SKM-1 treated with dmso at 0.1 percent for 144 hours (cell line): ENCODE measurements around the gene LRRC8C.
"Not testable (repeated sequence)": the region's sequence is repeated elsewhere in the genome, so short reads cannot be mapped to it uniquely, and the experiment has no call there.

Source experiments
- DNase-seq: peaks from one replicate; lab custom pipeline; 2025; ENCODE audit not compliant: unreplicated experiment; lab: John Stamatoyannopoulos, UW

The LRRC8C gene

DNA sequence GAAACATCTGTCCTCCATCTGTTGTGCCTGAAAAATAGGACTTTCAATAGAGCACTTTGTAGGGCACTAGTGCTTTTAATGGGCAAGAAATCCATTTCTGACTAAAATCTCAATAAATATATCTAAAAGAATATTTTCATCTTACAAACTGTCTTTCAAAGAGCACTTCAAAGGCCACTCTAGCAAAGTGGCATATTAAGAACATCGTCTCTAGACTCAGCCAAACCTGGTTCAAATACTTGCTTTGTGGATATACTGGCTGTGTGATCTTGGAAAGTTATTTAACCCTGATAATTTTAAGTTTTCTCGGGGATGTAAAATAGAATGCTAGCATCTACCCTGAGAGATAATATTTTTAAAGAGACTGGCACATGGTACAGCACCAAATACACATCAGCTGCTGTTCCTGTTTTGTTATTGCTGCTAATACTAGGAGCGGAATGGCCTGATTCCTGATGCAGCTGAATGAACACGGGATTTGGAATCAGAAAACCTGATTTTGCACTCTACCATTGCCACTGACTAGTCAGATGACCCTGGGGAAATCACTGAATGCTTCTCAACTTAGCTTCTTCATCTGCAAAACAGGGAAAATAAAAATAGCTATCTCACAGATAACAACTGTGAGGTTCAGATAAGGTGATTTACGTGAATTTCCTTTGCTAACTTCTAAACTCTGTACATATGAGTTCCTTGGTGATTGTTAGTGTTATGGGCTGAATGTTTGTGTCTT, 25.2 kb upstream of the LRRC8C start:
- DNase-seq: no peak

DNA sequence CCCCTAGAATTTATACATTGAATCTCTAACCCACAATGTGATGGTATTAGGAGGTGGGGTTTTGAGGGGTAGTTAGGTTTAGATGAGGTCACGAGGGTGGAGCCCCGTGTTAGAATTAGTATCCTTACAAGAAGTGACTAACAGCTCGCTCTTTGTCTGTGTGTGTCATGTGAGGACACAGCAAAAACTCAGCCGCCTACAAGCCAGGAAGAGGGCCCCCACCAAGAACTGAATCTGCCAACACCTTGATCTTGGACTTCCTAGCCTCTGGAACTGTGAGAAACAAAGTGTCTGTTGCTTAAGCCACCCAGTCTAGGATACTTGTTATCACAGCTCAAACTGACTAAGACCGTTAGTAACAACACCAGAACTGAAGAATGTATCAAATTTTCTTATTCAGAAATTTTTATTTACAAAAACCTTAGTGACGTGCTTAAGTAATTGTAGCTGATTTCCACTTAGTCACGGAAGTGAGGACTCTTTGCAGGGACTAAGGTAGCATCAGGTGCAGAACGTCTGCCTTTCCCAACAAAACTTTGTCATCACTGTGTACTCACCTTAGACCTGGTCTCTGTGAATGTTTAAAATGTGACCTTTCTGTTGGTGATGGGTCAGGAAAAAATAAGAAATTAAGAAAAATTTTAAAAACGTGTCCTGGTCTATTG, 24.5 kb upstream of the LRRC8C start:
- DNase-seq: no peak

DNA sequence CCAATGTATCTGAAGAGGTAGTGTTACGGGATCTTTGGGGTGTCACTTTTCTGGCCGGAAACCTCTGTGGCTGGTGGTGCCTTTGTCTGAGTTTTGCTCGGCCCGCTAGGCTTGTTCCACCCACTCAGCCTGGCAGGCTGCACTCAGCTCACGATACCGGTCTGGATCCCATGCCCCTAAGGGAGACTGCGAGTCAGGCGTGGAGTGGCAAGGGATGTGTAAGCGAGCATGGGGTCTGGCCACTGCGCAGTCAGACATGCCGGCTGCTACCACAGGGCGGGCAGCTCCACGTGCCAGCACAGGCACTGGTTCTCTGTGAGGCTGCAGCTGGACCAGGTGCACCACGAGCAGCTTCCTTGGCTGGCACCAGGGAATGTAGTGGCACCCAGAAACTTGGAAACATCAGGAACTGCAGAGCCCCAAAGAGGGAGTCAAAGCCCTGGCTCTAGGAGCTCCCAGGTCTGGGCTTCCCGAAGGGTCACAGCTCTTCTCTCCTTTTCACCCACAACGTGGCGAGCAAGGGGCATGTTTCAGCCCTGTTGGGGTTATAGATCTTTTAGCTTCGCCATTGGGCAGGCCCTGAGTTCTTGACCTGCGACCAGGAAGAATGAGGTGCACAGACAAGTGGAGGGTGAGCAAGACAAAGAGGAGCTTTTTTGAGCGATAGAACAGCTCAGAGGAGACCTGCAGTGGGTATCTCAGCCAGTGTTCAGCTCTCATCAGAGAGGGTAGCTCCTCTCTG, 23.8 kb upstream of the LRRC8C start:
- no peak for DNase-seq

DNA sequence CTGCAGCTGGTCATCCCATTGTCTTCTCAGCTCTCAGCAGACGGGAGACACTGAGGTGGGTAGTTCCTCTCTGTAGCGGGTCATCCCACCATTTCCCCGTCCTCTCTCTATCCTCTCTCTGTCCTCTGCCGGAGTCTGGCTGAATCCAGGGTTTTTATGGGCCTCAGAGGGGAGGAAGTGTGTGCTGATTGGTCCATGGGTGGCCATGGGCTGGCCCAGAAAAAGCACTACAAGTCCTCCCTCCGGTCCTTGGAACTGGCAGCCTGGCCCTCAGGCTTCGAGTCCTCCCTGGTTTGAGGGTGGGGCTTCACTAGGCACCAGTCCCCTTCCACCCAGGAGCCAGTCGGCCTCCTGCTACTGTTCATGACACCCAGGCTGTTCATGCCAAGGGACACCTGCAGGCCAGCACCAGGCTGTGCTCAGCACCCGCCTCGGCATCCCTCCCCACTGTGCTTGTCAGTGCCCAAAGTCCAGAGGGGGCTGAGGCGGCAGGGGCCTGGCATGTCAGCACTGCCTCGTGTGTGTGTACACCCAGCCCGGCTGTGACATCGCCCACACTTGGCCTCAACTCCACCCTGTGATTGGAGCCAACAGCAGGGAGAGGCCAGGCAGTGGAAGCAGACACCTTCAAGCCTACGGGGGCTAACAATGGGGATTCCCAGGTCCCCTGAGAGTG, 23.0 kb upstream of the LRRC8C start:
- DNase-seq: no peak

DNA sequence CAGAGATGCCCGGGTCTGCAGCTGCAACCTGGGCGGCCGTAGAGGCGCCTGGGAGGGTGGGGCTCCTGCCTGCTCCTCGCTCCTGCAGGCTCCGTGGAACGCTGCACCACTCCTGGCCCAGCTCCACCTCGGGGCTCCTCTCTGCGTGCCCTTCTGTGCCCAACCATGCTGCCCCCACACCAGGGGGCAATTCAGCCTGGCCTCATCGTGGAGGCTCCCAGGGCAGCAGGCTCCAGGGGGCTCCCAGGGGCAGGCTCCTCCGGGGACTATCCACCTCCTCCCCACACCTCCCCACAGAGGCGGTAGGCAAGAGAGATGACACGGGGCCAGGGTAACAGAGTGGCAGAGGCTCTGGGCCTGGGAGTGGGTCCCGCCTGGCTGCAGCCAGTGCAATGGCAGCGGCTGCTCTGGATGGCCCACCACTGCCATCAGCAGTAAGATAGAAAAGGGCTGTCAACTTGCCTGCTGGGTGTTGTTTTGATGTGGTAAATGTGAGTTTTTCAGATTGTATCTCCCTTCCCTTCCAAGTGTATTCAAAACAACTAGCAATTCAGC, 22.4 kb upstream of the LRRC8C start:
- DNase-seq: no peak

DNA sequence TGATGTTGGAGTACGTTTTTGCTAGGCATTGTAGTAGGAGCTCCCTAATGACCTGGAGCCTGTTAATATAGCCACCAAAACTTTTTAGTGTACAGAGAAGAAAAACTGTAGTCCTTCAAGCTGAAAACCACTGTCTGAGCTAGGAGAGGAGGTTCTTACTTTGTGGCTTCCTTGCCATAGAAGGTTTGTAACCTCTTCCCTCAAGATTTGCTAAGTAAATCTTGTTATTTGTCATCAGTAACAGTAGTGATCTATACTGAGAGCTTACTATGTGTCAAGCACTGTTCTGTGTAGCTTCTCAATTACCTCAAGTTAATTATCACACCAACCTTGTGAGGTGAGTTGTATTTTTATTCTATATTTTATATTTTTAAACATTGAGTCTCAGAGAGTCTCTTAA, 21.2 kb upstream of the LRRC8C start:
- no peak for DNase-seq

DNA sequence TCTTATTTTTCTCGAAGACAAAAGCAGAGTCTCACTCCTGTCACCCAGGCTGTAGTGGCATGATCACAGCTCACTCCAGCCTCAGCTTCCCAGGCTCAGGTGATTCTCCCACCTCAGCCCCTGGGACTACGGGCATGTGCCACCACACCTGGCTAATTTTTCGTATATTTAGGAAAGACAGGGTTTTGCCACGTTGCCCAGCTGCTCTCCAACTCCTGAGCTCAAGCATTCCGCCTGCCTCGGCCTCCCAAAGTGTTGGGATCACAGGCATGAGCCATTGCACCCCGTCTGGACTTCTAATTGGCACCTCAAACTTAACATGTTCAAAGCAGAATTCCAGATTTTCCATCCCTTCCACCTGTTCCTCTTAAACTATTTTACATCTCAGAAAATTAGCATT, 19.0 kb upstream of the LRRC8C start:
- DNase-seq: no peak

DNA sequence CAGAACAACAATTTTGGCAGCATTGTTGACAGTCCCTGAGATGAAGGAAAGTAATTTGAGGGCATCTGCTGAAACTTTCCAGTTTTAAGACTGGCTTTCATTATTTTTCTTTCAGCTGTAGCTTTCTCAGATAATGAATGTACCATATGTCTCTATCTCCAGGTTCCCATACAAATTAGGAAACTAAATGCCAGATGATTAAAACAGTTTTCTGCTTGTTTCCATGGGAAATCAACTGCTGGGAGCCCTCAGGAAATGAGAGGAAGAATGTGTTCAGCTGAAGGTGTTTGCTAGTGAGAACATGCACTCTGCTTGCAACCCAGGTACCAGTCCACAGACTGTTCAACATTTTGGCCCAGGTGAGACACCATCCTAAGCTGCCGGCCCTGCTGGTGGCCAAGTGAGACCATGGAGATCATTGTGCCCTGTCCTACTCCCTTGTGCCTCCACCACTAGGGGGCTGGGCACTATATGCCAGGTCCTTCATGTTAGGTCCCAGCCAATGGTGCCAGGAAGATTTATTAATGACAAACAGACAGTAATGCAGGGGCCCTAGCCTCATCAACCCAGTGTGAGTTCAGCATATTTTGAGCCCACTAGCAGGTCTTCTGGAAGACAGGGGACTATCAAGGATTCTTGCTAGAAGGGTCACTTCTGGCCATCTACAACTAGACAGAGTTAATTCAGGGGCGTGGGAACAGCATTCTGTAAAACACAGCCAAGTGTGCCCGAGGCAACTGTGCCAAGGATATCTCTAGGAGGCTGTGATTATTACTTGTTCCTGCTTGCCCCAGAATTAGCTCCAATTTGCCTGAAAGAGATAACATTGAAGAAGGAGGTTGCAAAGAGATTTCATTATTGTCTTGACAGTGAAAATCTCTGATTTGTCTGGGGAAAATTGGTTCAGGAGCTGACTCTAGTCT, 17.0 kb upstream of the LRRC8C start:
- no peak for DNase-seq

DNA sequence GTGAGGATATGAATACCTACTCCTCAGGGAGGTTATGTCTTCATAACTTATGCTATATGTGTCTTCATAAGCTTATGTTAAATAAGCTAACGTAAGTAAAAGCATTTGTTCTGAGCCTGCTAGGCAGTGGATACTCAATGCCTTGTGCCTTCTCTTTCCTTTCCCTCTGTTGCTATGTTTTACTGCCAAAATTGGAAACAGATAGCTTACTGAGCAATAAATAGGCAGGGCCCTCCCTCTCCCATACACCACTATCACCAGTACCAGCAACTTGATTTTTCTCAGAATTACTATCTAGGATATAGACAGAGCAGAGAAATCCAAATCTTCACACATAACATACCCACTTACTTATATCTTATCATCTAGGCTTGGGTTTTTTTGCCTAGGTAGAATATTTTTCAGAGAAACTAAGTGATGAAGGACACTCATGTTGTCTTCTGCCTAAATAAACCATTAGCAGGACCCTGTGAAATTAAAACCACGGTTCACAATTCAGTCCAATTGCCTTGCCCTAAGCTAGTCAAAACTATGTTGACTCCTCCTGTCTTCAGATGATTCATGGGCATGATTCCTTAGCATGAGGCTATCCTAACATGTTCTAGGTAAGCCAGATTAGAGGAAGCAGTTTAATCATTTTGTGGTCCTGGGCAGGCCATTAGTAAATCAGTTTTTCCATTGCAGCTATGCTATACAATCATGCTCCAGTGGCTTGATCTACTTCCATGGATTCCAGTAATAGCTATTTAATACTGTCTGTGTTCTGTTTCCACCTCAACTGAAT, 15.9 kb upstream of the LRRC8C start:
- no peak for DNase-seq

DNA sequence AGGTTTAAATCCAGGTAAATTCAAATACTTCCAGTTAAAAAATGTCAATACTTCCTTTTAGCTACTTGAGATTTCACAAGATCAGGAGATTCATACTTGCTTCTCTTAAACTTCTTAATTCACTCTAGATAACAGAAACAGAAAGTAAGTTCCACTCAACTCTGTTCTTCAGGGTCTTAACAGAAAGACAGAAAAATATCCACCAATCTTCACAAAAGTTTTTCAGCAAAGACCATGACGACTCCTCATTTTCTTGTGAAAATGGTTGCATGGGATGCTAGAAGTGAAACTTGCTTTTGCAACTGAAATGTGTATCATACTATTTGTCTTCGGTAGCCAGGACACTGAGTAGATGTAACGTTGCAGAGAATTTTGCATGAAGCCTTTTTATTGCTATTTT, 12.3 kb upstream of the LRRC8C start:
- no peak for DNase-seq

DNA sequence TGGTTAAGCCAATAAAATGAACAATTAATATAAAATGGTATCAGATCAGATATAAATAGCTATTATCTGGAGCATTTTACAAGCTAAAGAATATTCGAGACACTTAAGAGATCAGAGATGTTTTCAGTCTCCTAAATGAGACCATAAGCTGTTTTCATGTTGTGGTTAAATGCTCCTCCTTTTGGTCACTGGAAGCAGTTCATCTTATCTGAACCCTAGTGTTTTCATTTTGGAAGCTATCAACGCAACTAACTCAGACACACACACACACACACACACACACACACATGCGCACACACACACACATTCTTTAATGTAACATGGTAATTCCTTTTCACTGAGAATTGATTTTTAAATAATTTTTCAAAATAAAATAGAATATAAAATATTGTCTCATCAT, 10.0 kb upstream of the LRRC8C start:
- DNase-seq: no peak

DNA sequence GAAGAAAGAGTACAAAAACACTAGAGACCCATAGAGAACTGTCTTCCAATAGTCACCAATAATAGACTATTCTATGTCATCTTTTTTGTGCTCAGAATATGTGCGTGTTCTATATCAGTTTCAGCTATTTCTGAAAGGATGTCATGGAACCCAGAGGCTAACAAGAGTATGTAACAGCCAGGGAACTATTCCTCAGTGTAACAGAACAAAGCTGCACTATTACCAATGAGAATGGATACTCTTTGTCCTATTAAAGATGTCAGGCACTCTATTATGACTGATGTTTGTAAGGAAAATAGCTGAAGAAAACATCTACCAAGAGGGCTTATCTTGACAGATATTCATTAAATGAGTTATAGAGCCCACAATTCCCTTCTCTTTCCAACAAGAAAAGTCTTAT, 8.6 kb upstream of the LRRC8C start:
- DNase-seq: no peak

DNA sequence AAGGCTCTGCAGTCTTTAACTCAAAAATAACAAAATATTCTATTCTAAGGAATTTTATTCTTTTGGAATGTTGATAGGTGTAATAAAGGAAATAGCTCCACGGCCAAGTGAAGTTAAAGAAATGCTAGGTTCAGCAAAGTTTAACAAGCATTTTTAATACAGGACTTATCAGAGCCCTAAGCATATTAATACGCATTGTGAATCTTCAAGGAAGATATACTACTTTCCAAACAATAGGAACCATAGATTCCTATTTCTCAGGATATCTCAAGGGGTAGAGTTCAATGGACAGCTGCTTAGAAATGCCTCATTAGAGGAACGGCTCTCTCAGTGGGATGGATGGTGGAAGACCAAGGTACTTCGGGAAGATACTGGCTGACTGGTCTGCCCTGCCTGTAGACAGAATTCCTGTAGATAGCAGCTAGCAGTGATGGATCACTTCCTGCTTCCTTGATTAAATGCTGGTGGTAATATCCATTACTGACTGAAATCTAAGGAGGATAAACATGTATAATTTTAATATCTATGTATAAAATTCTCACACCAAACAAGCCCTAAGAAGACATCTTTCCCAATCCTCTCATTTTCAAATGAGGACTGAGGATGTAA, 8.1 kb upstream of the LRRC8C start:
- DNase-seq: no peak

DNA sequence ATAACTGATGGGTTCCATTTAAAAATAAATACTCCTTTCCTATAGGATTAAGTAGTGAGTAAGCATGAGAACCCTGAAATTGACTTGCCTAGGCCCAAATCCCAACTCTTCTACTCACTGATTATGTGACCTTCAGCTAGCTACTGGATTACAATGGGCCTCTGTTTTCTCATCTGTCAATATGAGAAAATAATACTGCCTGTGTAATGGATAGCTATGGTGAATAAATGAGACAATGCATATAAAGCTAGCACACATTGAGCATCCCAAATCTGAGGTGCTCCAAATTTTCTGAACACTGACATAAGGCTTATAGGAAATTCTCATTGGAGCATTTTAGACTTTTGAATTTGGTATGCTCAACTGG, 5.3 kb upstream of the LRRC8C start:
- DNase-seq: no peak

DNA sequence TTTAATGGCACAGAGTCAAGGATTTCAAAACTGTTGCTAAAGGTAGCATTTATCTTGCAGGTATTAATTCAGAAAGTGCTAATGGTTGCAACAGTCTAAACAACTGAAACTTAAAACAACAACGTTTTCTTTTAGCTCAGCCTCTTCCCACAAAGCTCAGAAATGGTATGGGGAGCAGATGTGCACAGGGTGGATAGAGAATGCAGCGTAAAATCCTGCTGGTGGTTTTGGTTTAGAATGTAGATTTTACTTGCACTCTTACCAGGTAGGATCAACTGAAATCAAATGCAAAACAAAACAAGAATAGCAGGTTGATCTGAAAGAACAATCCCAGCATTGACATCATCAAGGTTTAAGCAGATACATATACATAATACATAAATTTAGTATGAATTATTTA, 3.8 kb upstream of the LRRC8C start:
- no peak for DNase-seq

DNA sequence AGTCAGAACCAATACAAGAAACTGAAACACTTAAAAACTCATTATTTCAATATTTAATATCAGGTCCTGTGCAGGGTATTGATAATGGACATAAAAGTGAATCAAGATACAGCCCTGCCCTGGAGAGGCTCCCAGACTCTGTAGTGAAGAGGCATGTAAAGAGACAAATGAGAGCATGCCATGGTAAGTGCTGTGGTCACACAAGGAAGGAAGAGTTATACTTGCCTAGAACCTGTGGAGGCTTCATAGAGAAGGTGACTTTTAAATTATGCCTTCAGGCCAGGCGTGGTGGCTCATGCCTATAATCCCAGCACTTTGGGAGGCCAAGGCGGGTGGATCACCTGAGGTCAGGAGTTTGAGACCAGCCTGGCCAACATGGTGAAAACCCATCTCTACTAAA, 3.3 kb upstream of the LRRC8C start:
- DNase-seq: not testable (repeated sequence)

DNA sequence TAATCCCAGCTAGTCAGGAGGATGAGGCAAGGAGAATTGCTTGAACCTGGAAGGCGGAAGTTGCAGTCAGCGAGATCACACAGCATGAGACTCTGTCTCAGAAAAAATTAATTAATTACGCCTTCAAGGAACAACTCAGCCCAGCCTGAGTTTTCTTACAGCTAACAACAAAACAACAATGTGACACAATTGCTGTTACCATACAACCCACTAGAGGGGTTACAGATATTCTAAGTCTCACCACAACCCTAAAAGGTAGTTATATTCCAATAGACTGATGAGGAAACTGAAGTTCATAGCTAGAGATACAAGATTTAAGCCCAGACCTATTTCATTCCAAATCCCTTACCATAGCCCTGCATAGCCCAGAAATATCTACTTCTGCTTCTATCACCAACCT, 2.9 kb upstream of the LRRC8C start:
- no peak for DNase-seq

DNA sequence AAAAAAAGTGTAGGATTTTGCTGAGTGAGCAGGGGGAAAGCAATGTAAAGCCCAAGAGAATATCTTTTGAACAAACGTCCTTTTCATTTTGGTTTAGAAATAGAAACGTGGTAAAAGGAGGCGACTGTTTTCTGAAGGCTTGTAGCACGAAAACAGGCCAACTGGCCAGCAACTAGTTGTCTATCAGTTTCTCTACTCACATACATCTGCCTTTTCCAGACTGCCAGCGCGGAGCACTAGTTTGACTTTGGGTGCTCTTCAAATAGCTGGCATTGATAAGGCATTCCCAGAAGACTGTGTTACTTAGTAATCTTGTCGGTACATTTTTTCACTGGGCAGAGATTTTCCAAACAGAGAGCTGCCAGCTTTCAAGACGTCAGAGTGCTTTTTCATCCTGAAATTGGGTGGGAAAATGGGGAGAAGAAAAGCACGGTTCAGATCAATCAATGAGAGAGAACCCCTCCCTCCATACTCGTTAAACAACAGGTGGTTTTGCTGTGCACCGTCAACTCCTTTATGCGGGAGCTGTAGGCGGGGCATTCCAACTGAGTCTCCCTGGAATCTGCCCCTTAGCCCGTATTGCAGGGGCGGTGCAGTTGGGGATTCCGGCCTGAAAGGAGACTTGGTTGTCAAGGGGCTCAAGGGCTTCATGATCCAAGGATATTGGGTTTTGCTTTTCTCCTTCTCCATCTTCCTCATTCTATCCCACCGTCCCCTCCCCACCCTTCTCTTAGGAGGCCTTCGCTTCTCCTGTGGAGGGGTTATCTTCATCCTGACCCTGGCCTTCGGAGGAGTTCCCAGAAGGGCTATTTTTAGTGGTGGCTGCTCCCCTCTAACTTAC, 884 bp upstream of the LRRC8C start:
- no peak for DNase-seq
